ENCODE measurements around the gene PRR35.

PRR35 gene

DNA sequence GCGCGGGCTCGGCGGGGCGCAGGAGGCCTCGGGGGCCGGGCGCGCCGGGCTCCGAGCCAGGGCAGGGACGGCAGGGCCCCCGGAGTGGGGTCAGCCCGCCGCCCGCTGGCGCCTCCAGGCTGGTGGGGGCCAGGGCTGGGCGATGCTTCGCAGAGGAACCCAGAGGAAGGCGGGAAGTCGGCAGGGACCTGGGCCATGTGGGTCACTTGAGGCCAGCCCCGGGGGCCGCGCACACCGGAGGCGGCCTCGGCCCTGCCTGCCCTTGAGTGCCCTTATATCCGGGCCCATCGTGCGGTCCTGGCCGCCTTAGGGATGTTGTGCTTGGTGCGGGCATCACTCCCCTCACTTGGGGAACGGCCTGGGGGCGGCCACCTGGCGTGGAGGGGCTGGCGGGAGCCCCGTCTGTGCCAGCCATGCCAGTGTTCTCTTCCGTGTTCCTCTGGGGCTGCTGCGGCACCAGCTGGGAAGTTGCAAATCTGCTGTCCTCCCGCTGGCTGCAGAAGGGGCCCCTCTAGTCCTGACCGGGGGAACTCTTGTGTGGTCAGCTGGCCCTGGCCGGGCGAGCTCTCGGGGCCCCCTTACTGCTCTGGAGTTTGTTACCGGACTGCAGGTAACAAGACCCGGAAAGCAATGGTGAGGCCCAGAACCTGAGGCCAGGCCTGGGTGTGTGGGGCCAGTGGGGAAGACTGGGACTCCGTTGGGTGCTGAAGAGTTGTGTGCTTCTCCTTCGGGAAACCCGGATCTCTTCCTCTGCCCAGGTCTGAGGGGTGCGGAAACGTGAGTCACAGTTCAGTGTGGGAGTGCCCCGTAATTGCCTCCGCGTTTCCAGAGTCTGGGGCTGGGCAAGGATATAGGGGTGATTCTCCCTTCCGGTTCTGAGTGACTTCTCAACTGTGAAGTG lies 31.8 kb upstream of the PRR35 start:
- DNase-seq = peak; percentile 55

DNA sequence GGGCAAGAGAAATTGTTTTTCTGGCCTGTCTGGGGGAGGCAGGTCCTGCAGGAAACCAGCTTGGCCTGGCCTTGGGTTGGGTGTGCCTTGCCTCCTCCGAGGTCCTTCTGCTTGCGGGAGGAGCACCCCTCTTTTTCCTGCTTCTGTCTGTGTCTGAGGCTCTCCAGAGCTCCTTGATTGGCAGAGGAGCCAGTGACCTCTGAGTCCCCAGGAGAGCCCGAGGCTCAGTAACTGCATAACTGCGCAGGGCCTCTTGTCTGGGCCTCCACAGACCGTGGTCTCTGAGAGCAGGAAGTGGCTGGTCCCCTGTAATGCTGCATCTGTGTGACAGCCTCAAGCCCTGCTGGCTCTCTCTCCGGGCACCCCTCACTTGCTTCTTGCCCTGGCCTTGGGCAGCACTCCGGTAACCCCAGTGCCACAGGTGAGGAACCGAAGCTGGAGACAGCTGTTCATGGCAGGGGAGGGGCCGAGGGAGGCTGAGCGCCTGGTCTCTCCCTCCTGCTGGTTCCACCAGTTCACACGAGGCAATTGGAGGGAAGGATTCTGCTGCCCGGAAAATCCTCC lies 31.1 kb upstream of the PRR35 start:
- DNase-seq = no peak

- DNase-seq = no peak
Observed at GRCh38 chr16:530111-530817, 29.9 kb upstream of the PRR35 start.

DNA sequence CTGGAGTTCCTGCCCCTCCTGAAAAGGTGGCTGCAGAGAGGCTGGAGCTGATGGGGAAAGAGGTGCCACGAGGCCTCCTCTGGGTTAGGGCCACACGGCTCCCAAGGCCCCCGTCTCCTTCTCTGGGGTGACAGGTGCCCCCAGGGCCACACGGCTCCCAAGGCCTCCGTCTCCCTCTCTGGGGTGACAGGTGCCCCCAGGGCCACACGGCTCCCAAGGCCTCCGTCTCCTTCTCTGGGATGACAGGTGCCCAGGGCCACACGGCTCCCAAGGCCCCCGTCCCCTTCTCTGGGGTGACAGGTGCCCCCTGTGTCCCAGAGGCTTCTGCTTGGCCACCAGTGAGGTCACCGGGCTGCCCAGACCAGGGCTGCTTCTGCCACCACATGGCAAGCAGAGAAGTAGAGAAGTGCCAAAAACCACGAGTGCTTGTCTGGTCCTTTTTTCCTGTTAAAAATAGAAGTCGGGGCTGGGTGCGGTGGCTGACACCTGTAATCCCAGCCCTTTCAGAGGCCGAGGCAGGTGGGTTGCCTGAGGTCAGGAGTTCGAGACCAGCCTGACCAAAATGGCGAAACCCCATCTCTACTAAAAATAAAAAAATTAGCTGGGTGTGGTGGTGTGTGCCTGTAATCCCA lies 28.6 kb upstream of the PRR35 start:
- no peak for DNase-seq

GRCh38 chr16:533391-534123 lies 26.6 kb upstream of the PRR35 start:
- no peak for DNase-seq

DNA sequence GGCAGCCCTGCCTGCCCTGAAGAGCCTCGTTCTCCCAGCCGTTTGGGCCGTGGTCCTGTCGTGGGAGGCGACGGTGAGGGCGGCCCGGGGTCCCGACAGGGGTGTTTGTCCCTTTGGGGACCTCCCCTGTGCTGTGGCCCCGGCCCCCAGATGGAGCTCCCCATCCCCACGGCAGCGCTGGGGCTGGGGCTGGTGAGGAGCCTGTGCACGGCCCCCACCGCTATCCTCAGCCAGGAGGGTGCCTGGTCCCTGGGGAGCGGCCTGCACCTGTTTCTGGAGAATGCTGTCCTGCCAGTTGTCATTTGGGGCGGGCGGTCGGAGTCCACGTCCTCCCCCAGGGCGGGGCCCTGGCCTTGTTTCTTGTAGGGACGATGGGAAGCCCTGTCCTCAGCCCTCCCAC lies 26.1 kb upstream of the PRR35 start:
- DNase-seq = no peak

GRCh38 chr16:534856-535445 lies 25.2 kb upstream of the PRR35 start:
- DNase-seq = no peak

GRCh38 chr16:535446-536405 lies 24.5 kb upstream of the PRR35 start:
- no peak for DNase-seq

- DNase-seq = no peak
Observed at GRCh38 chr16:536746-537145, 23.4 kb upstream of the PRR35 start.

DNA sequence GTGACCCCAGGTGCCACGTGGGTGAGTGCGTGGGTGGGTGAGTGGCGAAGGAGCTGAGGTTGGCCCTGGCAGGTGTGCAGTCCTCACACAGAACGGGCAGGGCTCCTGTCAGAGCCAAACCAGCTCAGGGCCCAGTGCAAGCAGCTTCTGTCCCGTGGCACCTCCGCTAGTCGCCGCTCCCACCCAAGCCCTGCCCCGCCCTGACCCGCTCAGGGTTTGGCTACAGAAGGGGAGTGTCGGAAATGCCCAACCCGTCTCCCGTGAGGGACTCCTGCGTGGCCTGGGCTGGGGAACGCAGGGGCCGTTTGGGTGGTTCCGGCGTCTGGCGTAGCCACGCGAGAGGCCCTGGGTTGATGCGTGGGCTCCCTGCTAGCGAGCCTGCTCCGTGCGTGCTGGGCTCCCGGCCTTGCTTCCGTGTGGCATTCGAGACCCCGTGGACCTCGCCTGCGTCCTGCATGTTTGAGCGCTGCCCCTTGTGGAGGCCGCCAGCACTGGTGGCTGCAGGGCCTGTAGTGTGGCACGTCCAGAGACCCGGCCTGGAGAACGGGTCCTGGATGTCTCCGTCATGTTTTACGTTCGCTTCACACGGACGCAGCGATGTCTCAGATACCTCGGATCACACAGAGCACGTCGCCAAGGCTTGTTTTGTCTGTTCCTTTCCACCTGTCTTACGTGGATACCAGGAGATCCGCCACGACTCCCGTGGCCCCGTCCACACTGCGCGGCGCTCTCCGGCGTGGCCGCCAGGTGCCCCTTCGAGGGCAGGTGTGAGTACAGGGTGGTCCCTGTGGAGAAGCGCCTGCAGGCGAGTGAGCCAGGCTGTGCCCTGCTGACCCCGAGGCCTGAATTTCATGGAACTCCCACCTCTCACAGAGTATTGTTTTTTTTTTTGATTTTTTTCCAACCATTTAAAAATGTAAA lies 22.5 kb upstream of the PRR35 start:
- DNase-seq = no peak

DNA sequence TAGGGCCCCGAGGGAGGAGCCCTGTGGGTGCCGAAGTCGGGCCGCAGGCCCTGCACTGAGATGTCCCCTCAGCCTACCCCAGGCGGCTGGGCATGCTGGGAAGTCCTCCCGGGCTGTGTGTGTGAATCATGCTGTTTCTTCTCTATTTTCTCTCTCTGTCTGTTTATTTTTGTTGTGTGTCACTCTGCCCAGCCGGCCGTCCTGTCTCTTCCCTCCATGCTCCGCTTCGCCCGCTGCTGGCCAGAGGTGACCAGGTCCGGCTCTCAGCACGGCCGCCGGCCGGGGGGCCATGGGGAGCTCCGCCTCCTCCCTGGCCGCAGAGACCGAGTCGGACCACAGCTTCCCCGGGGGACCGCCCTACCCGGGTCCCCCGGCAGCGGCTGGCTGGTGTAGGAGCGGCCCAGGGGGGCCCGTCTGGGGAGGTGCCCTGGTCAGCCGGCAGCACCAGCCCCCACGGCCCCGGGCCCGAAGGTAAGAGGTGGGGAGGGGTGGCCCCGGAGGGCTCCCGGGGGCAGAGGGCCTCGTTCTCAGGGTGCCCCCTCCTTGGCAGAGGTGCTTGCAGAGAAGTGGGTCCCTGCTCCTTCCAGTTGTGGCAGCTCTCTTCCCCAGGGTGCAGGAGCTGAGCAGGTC lies 20.2 kb upstream of the PRR35 start:
- DNase-seq = no peak

DNA sequence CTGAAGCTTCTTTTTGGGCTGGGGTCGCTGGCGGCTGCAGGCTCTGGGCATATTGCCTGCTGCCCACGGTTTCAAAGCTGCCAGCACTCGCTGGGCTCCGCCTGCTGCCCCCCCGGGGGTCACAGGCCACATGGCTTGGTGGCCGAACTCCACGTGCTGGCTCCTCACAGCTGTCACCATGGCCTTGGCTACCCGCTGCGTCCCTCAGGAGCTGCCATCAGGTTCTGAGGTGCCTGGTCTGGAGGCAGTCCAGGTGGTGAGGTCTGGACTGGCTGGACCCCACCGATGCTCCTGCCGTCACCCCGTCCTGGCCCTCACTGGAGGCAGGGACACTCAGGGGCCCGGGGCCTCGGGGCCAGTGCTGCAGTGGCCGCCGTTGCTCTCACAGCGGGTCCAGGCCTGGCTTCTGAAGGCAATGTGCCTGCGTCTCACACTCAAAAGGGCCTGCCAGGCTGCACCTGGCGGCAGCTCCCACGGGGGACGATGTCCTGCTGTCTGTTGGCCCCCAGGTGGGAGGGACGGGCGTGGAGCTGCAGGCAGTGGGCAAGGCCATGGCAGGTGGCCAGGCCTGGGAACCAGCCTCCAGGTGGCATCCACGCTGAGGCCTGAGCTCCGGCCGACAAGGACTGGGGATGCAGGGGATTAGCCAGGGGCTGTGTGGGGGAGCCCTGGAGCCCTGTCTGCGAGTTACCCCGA lies 19.4 kb upstream of the PRR35 start:
- no peak for DNase-seq

- DNase-seq = no peak
Observed at GRCh38 chr16:543301-544164, 16.7 kb upstream of the PRR35 start.

- no peak for DNase-seq
Observed at GRCh38 chr16:544517-544916, 15.7 kb upstream of the PRR35 start.

GRCh38 chr16:546909-547770 lies 13.1 kb upstream of the PRR35 start:
- peak; percentile 34 for DNase-seq

- DNase-seq = no peak
Observed at GRCh38 chr16:548586-548985, 11.6 kb upstream of the PRR35 start.
